Daoy (cell line): ENCODE measurements around the gene TSPAN3. TPM values are rescaled to one million over a fixed set of nuclear protein-coding genes. Genes with fewer than 3 reads are reported as not detected.

Experiments
- total RNA-seq: library from RNA; depleted of rRNA; stranded (reverse); fragments of >200 nt; shearing (Covaris generic); gene quantifications from 2 replicates; pipeline ENCODE4 v1.2.3, GENCODE V29; 2014; rRNA removed

The TSPAN3 gene
- total RNA-seq, 1 experiment from 2014 or later: 181 TPM

Other genes starting within 250 kb of the TSPAN3 start
- gene SCAPER, start 165.8 kb downstream of the TSPAN3 start, total RNA-seq: 5.7 and 8.8 TPM in 2 replicates
- gene RCN2, start 139.4 kb downstream of the TSPAN3 start, total RNA-seq: 79.7 and 104 TPM in 2 replicates
- gene PSTPIP1, start 76.0 kb downstream of the TSPAN3 start, total RNA-seq: 0.11 TPM in 1 of 2 replicates, not detected in the other